PFSK-1 (cell line): ENCODE data around the gene TEAD4.

Source experiments
- FOXP2 ChIP-seq: optimal IDR thresholded peaks from 2 replicates; pipeline ENCODE3; 2011; ENCODE audit warnings: borderline replicate concordance, control low read depth, inconsistent platforms; ENCODE audit not compliant: insufficient read depth; ENCODE audit errors: extremely low read length, extremely low read depth
- POLR2AphosphoS5 ChIP-seq: IDR thresholded peaks from 2 replicates; pipeline ENCODE4 v1.6.1; 2012; ENCODE audit warnings: low read depth, mild to moderate bottlenecking, control low read depth, low read length, moderate library complexity
- SIN3A ChIP-seq: IDR thresholded peaks from 2 replicates; pipeline ENCODE4 v1.6.1; 2012; ENCODE audit warnings: mild to moderate bottlenecking, low read length, moderate library complexity, borderline replicate concordance; ENCODE audit not compliant: insufficient read depth
- TAF1 ChIP-seq: IDR thresholded peaks from 2 replicates; pipeline ENCODE4 v1.6.1; 2012; ENCODE audit warnings: low read length, control low read depth, borderline replicate concordance; ENCODE audit not compliant: insufficient read depth
- TF ChIP-seq, protein P1 (sequence below), 2 experiments: IDR thresholded peaks; 2 replicates each; pipeline versions ENCODE4 v1.6.1 to v1.8.0; 2011 to 2012; ENCODE audit warnings: low read depth in 2 of 2, low read length in 2 of 2, control low read depth in 1 of 2, inconsistent platforms in 1 of 2, mild to moderate bottlenecking in 1 of 2, moderate library complexity in 1 of 2; ENCODE audit not compliant: insufficient read depth in 1 of 2

TEAD4 gene

GRCh38 chr12:2998789-2999264 lies 39.6 kb downstream of the TEAD4 start:
- TF ChIP-seq, protein P1, sequence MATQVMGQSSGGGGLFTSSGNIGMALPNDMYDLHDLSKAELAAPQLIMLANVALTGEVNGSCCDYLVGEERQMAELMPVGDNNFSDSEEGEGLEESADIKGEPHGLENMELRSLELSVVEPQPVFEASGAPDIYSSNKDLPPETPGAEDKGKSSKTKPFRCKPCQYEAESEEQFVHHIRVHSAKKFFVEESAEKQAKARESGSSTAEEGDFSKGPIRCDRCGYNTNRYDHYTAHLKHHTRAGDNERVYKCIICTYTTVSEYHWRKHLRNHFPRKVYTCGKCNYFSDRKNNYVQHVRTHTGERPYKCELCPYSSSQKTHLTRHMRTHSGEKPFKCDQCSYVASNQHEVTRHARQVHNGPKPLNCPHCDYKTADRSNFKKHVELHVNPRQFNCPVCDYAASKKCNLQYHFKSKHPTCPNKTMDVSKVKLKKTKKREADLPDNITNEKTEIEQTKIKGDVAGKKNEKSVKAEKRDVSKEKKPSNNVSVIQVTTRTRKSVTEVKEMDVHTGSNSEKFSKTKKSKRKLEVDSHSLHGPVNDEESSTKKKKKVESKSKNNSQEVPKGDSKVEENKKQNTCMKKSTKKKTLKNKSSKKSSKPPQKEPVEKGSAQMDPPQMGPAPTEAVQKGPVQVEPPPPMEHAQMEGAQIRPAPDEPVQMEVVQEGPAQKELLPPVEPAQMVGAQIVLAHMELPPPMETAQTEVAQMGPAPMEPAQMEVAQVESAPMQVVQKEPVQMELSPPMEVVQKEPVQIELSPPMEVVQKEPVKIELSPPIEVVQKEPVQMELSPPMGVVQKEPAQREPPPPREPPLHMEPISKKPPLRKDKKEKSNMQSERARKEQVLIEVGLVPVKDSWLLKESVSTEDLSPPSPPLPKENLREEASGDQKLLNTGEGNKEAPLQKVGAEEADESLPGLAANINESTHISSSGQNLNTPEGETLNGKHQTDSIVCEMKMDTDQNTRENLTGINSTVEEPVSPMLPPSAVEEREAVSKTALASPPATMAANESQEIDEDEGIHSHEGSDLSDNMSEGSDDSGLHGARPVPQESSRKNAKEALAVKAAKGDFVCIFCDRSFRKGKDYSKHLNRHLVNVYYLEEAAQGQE (IDR thresholded peaks at IDR 0.05; ENCODE audit: insufficient read depth in 1 of 2, low read depth in 2 of 2, low read length in 2 of 2) = no peak
- no peak for TF ChIP-seq POLR2AphosphoS5
- TF ChIP-seq TAF1 = no peak
- no peak for TF ChIP-seq SIN3A
- no peak for TF ChIP-seq FOXP2

DNA sequence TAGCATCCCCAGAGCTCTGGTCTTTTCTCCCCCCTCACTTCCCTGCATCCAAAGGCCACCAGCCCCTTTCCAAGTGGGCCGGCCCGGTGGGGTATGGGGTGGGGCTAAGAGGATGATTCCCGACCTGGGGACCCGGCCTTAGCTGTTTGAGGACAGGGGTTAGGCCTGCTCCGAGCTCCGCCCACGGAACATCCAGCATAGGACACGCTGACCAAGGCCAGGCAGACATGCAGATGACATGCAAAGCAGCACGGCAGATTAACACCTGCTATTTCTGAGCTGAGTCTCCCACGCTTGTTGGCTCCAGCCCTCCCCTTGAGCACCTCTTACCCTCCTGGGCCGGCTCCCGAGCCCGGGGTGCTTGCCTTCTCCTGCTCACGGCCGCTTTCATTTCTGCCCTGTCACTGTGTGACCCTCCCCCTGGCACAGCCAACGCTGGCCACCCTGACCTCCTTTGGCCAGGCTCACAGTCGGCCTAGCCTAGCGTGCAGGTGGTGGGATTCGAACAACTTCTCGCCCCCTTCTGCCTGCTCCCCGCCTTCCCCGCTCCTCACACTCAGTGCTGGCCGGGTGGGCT lies 40.2 kb downstream of the TEAD4 start:
- no peak for TF ChIP-seq SIN3A
- no peak for TF ChIP-seq POLR2AphosphoS5
- no peak for TF ChIP-seq FOXP2
- TF ChIP-seq TAF1 = no peak
- TF ChIP-seq, protein P1 (IDR thresholded peaks at IDR 0.05; ENCODE audit: insufficient read depth in 1 of 2, low read depth in 2 of 2, low read length in 2 of 2) = no peak

GRCh38 chr12:3000548-3001275 lies 41.5 kb downstream of the TEAD4 start:
- TF ChIP-seq FOXP2 = no peak
- TF ChIP-seq SIN3A = no peak
- no peak for TF ChIP-seq TAF1
- TF ChIP-seq POLR2AphosphoS5 = no peak
- TF ChIP-seq, protein P1 (IDR thresholded peaks at IDR 0.05; ENCODE audit: insufficient read depth in 1 of 2, low read depth in 2 of 2, low read length in 2 of 2) = no peak

DNA sequence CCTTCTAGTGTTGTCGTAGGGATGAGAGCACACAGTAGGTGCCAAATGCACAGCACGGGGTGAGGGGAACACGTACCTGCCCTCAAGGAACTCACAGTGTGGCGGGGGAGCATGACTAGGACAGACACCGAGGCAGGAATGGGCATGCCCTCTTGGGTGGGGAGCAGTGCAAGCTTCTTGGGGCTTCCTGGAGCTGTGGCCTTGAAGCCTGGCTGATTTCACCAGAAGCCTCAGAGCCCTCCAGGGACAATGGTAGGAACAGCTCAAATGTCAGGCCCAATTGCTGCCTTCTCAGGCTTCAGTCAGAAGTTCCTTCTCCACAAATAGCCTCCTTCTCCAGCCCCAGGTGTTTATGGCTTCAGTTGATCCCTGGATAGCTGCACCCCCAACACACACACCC lies 43.4 kb downstream of the TEAD4 start:
- TF ChIP-seq FOXP2 (no peak), TAF1 (no peak), POLR2AphosphoS5 (no peak), SIN3A (no peak)
- TF ChIP-seq, protein P1 (IDR thresholded peaks at IDR 0.05; ENCODE audit: insufficient read depth in 1 of 2, low read depth in 2 of 2, low read length in 2 of 2) = no peak
